GM12874 (cell line): ENCODE data around the gene P2RY12.

Experiments
- CTCF ChIP-seq: IDR thresholded peaks from 2 replicates; pipeline ENCODE4 v1.5.1; 2011; ENCODE audit warnings: low read depth, mild to moderate bottlenecking, control low read depth, low read length, moderate library complexity; ENCODE audit not compliant: insufficient read depth

The P2RY12 gene

GRCh38 chr3:151393146-151393830 lies 8.7 kb upstream of the P2RY12 start:
- no peak for TF ChIP-seq CTCF

GRCh38 chr3:151391720-151392119 lies 7.2 kb upstream of the P2RY12 start:
- TF ChIP-seq CTCF, result no peak

- no peak for TF ChIP-seq CTCF
Observed at GRCh38 chr3:151387842-151388241, 3.3 kb upstream of the P2RY12 start.

GRCh38 chr3:151387432-151387831 lies 2.9 kb upstream of the P2RY12 start:
- TF ChIP-seq CTCF, result no peak

GRCh38 chr3:151386056-151386455 lies 1.5 kb upstream of the P2RY12 start:
- no peak for TF ChIP-seq CTCF

- no peak for TF ChIP-seq CTCF
Observed at GRCh38 chr3:151383956-151384355, 597 bp downstream of the P2RY12 start.

GRCh38 chr3:151383111-151383510 lies 1.4 kb downstream of the P2RY12 start:
- TF ChIP-seq CTCF, result no peak
